Hematopoietic multipotent progenitor cell treated with erythropoietin and hydrocortisone succinate and interleukin-3 and kit ligand, for 8 days (in vitro differentiated cells): ENCODE results near the gene KIAA1671.

Experiments
- DNase-seq: peaks from one replicate; pipeline ENCODE4 v3.0.0-alpha.2; 2015

KIAA1671 gene

DNA sequence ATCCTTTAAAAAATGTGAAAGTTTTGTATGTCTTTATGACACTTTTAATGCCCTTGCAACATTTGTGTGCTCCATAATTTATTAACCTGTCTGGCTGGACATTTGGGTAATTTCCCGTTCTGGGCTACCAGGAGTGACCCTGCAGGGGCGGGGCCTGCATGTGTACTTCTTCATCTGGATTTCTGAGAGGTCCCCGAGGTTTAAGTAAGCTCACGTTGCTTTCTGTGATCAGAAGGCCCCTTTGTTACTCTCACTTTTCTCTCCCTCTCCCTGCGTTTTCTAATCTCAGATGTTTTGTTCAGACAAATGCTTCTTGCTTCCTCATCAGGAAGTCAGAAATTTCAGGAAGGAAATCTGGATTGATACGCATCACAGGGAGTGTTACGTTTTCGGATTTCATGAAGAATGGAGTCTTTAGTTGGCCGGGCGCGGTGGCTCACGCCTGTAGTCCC, 168.3 kb downstream of the KIAA1671 start:
- DNase-seq: no peak

DNA sequence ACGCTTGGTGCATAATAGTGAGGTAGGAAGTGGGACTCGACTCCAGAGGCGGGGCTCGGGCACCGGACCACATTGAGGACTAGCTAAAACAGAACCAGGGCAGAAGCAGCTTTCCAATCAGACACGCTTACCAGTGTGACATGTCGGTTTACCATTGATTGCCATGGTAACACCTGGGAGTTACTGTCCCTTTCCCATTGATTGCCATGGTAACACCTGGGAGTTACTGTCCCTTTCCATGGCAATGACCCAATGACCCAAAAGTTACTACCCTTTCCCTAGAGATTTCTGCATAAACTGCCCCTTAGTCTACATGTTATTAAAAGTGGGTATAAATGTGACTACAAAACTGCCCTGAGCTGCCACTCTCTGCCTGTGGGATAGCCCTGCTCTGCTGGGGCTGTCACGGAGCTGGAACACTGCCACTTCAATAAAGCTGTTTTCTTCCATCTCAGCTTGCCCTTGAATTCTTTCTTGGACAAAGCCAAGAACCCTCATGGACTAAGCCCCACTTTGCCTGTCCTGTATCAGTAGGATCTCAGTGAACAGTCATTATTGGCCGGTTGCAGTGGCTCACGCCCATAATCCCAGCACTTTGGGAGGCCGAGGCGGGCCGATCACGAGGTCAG, 169.7 kb downstream of the KIAA1671 start:
- DNase-seq: no peak

DNA sequence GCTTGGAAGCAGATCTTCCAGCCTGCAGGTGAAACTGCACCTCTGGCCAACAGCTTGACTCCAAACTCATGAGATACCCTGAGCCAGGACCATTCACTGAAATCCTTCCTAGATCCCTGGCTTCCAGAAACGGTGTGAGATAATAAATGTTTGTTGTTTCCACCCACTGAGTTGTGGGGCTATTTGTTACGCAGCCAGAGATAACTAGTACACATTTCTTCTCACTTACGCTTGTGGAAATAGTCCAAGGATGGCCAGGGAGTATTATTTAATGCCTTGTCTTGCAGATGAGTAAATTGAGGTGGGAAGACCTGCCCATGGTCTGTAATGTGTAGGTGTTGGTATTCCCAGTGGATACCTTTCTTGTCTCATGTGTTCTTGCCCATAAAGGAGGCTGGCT, 171.2 kb downstream of the KIAA1671 start:
- DNase-seq: no peak

DNA sequence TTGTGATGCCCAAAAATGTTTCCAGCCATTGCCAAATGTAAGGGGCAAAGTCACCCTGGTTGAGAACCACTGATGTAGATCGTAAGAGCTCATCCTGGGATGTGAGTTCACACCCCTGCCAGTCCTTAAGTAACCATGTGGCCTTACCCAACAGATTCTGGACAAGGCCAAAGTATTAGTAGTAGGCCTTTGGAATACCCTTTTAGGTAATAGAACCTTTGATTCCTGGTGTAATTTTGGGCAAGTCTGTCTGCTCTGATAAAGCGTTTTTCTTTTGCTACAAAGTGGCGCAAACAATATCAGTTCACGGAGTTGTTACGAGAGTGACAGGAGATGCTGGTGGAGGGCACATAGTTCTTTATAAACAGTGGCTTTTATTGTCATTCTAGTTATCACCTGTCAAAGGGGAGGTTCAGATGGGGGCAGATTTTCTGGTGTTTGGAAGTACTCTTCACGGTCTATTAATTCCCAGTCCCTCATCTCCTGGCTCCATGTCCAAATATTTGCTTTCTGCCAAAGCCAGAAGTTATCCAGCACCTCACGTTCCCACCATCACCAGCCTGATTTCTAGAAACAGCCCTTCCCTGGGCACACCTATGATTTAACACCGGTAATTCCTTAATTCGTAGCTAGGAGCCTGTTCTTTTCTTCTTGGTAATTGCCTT, 173.3 kb downstream of the KIAA1671 start:
- DNase-seq: no peak

DNA sequence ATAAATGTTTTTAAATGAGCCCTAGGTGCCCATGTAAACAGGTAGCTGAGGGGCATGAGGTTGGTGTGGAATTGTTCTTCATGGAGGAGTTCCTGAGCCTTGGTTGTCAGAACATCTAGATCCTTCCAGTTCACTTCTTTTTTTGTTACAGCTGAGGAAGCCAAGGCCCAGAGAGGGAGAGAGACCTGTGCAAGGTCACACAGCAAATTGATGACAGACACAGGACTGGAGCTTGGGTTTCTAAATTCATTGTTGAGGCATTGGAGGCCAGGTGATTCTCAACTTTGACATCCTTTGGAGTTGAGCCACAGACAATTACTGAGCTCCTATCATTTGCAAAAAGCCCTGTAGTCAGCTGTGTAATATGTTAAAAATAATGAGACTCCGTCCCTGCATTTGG, 174.0 kb downstream of the KIAA1671 start:
- no peak for DNase-seq

DNA sequence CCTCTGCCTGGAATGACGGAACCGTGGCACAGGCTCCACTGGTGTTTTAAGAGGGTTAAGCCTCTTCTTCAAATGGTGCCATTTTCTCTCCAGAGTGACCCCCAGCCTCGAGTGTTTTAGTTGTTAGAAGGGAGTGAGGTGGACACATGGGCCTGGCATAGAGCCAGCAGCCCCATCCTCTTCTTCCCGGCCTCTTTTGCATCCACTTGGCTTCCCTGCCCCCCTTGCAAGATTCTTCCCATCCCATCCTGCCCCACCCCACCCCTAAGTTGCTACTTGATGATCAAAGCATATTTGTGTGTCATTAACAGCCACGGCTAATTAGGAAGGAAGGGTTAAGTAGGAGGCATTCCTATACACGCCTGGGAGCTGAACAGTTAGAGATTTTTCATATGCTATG, 174.8 kb downstream of the KIAA1671 start:
- no peak for DNase-seq

DNA sequence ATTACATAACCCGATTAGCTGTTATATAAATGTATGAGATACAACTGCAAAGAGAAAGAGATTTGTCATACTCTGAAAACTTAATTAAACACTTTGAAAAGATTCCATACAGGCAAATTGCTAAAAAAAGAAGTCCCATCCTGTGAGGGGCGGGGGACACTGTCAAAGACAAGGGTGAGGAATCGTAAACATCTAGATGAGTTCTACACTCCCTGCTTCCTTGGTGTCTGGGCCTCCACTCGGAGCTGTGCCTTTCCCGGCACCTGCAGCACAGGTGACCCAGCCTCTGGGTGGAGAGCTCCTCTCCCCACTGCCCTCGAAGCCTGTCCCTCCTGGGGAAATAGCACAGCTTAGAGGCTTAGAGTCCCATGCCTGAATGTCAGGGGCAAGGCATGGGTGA, 177.9 kb downstream of the KIAA1671 start:
- DNase-seq: no peak

DNA sequence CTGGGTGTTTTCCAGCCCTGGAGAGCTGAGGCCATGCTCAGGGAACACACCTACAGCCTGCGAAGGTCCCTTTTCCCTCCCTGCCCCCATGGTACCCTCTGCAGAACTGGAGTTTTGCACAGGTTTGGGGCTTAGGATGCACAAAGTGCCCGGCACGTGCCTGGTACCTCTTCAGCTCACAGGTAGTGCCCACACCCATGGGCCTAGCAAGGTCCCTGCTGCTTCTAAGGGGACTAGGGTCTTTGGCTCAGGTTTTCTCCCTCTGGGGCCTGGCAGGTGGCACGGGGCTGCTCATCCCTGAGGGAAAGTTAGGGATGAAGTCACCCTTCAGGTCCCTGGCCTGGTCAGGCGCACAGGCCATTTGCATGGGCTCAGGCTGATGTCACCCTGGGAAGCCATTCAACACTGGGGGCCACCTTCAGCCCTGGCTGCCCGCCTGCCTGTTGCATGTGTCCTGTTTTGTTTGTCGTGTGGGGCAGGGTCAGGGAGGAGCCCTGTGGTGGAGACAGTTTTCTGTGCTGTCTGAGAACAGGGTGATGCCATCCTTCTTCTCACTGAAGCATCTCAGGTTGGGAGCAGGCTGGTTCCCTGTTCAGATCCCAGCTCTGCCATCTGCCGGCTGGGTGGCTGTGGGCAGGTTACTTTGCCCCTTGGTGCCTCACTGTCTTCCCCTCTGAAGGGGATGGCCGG, 178.8 kb downstream of the KIAA1671 start:
- no peak for DNase-seq

DNA sequence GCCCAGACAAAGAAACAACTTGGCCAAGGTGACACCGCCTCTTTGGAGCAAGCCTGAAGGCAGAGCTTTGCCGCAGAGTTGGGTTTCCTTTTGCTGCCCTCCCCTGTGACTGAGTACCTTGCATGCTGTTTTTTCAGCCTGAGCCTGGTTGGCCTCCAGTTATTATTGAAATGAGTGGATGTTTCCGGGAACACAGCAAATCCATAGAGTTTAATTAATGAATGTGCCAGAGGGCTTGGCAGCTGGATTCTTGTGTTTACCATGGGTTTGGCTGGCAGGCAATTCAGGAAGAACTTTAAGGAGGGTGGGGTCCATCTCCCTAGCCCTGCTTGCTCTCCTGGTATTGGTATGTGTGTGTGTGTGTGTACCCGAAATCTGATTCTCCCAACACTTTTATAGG, 181.5 kb downstream of the KIAA1671 start:
- DNase-seq: no peak

DNA sequence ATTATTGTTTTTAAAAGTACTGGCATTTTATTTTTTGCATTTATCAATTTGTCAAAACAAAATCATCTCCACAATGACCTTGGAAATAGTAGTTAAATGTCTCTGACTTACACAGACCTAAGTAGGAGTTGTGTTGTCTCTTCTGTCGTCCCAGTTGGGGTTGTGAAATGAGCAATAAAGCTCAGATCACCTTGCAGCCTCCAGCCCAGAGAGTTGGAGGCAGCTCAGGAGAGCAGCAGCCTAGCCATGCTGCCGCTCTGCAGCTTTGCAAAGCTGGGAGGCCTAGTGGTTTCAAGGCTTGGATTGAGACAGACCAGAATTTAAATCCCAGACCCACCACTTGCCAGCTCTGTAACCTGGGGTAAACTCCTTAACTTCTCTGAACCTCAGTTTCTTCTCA, 181.9 kb downstream of the KIAA1671 start:
- no peak for DNase-seq

DNA sequence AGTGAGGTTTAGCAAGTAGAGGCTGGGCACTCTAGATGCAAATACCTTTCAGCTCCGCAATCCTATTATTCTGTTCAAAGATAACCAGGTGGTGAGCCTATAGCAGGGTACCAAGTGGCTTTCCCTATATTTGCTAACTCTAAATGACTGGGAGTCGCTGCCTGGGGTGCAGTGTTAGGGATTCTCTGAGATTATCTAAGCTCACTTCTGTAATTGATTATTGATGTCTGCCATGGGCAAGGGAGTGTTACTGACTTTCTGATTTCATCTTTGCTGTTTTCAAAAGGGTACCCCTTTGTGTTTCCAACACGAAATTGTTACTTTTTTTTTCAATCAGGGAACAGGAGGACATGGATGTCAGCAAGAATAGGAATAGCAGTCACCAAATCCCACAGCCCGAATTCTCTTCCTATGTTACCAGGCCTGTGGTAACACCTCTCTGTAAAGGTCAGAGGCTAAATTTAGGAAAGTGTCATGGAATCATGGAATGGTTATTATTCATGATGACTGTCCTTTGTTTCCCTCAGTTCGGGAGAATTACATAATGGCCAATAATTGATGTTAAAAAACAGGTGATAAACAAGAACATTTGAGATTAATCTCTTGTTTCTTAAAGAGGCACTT, 184.5 kb downstream of the KIAA1671 start:
- no peak for DNase-seq

DNA sequence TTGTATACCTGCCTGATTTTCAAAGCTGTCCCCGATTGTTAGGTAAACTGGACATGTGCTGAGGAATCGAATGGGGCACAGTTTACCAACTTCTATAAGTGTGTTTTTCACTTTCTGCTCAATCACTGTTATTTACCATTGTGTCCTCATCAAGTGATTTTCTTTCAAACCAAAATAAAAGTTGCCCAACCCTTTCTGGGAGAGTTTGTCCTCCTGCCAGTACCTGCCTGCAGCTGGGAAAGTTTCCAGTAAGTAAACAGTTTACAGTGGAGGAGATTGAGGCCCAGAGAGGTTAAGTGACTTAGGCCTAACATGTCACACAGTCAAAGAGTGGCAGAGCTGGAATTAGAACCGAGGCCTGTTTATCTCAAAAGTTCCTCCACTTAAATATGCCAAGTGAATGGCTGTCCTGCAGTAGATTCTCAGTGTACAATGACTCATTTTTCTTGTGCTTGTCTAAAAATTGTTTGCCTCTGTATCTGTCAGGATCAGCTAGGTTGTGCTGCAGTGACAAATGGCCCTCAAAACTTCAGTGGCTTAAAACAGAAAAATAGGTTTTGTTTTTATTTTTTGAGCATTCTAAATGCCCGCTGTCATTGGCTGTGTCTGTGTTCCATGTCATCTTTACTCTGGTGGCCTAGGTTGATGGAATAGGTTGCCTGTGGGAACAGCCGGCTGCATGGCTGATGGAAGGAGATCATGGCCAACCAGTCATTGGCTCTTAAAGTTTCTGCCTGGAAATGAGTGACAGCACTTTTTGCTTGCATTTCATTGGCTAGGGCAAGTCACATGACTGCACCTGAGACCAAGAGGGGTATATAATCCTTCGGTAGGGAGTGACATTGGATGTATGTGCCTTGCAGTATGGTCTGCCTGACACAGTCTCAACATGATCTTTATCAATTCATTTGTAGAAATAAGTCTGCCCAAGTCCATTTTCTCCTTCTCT, 185.3 kb downstream of the KIAA1671 start:
- peak; percentile 48 for DNase-seq

DNA sequence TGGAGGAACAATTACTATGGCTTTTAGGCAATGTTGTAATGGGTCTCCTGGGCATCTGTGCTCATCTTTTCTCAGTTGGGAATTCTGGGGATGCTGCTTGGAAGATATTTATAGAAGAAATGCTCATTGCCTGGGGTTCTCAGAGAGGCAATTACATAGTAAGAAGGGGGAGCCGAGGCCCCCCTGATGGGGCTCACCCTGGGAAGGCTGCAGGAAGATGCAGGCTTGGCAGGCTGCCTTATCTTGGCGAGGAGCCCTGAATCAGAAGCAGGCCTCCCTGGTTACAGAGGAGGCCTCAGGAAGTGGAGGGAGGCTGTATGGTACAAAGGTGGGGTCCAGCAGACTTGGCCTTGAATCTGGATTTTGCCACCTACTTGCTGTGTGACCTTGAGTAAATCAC, 186.5 kb downstream of the KIAA1671 start:
- DNase-seq: no peak

DNA sequence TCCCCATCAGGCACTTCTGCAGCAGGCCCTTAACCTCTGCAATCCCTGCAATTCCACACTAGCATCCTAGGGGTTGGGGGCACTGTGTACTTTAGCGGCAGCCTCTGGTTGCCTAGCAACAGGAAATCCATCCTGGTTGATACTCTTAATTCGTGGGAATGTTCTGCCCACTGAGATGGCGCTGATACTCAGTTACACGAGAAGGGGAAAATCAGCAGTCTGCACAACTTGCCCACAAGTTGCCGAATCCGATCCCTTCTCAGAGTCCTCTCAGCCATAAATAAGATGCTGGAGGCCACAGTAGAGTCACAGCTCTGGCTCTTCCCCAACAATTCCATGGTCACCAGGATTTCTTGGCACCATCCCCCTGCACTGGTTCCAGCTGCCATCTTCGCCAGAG, 189.6 kb downstream of the KIAA1671 start:
- DNase-seq: no peak

DNA sequence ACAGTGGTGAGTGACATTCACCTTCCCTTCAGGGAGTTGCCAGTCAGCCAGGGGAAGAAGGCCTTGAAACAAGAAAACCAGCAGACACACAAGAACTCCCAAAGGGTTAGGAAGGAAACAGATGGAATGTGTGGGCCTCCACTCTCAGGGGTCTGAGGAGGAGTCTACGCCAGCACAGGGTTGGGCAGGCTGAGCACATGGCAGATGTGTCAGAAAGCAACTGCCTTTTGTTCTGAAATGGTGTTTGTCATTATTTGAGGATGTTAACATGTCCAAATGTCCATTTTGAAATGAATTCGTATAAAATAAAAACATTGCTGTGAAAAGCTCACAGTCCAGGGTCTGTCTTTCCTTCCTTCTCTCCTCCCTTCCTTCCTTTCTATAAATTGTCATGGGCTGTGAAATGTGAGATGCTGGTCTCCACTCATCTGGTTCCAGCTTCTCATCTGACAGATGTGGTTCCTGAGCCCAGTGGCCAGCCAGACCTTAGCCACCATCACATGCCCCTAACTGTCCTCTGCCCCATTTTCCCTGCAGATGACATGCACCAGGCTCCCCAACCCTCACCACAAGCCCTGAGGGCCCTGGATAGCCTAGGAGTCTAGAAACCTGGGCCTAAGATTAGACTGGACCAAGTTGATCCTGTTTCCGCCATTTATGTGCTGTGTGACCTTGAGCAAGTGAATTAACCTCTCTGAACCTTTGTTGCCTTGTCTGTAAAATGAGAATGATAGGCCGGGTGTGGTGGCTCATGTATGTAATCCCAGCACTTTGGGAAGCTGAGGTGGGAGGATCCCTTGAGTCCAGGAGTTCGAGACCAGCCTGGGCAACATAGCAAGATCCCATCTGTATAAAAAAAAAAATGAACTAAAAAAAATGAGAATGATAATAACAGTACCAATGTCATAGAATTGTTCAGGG, 190.9 kb downstream of the KIAA1671 start:
- no peak for DNase-seq

DNA sequence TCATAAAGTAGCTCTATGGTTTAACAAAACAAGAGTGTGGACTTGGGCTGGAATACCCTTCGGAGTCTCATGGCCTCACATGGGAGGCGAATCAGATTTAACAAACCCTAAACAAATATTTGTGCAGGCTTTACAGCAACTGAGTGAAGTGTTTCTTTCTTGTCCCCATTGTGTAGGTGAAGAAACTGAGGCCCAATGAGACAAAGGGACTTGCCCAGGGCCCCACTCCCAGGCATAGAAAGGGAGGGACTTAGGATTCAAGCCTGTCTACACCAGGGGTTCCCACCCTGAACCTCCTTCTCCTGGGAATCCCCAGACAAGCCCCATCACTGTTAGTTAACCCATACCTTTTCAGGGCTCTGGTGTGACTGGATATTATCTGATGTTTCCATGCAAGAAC, 192.0 kb downstream of the KIAA1671 start:
- DNase-seq: no peak

DNA sequence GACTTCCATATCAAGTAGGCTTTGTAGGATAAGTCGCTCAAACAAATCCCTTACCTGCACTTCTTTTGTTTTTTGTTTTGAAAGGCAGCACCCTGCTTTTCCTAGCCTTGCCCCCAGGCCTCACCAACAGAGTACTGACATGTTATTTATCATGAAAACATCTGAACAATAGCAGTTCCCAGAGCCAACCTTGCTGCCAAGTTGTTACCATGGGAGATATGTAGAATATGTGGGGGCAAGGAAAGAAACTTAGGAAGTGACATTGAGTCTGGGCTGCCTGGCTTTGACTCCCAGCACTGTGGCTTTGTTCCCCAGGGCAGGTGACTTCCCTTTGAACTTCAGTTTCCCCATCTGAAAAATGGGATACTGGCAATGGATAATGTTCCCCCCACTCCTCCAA, 193.8 kb downstream of the KIAA1671 start:
- DNase-seq: no peak

DNA sequence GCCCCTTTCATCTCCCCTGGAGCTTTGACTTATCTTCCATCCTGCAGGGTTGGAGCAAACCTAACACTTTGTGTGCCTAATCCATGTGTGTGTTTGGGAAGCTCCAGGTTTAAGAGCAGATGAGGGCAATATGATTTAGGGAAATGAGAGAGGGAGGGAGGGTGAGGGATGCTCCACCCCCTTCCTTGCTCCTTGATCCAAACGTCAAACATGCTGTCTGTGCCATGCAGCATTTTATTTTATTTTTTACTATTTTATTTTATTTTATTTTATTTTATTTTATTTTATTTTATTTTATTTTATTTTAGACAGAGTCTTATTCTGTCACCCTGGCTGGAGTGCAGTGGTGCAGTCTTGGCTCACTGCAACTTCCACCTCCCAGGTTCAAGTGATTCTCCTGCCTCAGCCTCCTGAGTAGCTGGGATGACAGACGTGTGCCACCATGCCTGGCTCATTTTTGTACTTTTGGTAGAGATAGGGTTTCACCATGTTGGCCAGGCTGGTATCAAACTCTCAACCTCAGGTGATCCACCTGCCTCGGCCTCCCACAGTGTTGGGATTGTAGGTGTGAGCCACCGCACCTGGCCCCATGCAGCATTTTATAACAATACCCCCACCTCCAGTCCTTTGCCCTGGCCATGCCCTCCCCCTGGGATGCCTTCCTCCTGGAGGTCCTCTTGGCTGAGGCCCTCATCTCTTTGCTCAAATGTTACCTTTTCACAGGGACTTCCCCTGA, 194.6 kb downstream of the KIAA1671 start:
- DNase-seq: no peak

DNA sequence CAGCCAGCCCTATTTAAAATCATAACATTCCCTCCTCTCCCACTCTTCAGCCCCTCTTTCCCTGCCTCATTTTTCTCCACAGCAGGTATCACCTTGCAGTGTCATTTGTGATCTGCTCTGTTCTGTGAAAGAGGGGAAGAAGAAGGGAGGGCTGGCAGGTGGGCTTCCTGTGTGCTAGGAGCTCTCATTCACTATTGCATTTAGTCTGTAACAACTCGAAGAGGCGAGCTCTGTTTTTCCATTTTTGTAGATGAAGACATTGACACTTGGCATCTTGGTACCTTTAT, 195.1 kb downstream of the KIAA1671 start:
- DNase-seq: no peak

DNA sequence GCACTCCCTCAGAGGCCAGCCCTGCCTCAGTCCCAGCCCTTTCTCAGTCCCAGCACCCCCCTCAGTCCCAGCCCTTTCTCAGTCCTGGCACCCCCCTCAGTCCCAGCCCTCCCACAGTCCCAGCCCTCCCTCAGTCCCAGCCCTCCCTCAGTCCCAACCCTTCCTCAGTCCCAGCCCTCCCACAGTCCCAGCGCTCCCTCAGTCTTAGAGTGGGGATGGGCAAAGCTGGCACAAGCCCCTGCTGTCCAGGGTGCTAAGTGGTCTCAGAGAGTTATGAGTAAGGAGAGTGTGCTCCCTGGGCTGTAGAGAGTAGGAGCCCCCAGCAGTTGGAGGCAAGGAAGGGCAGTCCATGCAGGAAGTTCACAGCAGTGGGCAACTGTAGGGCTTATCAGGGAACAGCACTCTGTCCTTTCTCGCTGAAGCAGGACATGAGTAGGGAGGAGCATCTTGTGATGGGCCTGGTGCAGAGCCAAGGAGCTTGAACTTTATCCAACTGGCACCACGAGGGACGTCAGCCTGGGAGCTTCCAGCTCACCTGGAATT, 195.7 kb downstream of the KIAA1671 start:
- peak; percentile 94 for DNase-seq

DNA sequence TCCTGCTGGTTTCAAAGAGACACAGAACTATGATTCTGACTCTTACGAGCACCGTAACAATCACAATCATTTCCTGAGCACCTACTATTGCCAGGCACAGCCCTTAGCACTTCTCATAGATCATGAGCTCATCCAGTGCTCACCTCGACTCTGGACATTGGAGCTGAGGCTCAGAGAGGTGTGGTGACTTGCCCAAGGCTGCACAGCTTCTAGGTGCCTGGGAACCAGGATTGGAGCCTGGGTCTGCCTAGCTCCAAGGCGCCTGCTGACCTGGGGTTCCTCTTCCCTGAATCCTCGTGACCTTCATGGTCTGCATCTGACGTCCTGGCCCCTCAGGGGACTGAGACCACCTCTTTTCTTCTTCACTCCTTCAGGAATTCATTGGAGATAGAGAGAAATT, 196.5 kb downstream of the KIAA1671 start:
- no peak for DNase-seq
